Measurements from ENCODE around the gene JCAD.
"Not testable (repeated sequence)": the region's sequence is repeated elsewhere in the genome, so short reads cannot be mapped to it uniquely, and the experiment has no call there.

Gene JCAD, protein sequence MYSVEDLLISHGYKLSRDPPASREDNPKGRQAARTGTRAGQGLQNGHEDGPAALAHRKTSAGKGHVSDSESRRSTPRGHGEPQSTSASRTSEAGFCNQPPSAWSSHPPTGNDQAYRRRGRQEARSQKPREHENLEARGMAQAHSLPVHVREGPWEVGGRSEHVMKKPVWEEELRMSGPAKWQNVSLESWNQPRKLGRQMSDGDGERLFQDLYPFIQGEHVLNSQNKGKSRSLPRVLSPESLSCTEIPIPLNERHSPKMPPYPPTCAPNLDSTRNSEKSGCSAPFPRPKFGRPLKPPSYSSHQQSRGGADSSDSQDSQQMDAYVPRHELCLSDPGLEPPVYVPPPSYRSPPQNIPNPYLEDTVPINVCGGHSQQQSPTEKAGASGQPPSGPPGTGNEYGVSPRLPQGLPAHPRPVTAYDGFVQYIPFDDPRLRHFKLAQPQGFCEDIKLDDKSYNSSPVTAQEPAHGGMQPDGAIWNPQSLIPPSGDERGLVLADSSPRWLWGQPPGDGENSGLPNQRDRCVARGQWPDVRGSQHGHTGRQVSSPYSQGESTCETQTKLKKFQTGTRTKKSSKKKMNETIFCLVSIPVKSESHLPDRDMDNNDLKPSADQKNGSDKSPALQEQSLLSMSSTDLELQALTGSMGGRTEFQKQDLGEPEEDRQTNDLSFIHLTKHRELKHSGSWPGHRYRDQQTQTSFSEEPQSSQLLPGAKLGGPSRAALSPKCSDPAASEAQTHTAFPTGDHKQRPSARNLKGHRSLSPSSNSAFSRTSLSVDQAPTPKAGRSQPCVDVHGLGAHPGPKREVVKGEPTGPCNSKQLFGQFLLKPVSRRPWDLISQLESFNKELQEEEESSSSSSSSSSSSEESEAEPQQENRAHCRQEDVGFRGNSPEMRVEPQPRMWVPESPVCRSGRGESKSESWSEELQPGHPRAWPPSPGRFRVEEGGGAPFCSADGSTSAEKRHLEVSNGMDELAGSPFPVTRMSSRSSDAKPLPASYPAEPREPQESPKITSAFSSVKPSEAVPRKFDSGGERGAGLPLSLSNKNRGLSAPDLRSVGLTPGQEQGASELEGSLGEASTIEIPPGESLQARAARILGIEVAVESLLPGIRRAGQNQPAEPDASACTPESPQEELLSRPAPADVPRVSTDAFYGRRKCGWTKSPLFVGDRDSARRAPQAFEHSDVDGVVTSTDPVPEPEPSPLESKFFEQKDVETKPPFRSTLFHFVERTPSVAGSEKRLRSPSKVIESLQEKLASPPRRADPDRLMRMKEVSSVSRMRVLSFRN (N-terminal part only)

DNA sequence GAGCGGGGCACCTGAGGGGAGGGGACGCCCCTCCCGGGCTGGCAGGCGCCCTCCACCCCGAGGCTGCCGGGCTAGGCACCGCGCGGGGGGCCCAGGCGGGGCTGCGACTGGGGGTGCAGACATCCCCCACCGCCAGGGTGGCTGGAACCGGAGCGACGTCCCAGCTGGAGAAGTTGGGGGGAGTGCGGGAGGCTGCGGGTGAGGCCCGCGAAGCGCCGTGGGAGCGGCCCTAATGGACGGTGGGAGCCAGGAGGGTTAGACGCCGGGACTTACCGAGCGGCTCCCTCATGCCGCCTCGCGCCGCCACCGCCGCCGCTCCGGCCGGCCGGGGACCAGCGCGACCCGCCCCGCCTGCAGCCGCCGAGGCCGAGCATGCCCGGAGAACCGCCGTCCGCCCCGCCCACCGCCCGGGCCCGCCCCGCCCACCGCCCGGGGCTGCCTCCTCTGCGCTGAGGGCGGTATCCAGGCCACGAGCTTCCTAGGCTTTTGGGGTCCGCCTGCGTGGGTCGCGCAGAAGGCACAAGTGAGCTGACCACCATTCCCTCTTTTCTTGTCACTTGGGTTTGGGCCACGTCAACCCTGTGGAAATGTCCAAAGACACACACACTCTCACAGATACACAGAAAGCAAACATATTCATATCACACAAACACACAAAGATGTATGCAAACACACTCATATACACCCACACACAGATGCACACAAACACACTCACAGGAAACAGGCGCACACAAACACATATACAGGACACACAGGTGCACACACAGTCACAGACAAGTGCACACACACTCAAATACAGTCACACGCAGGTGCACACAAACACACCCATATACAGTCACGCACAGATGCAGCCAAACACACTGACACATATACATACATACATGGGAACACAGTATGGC is at the start of gene JCAD:
TSS of gene JCAD (minus strand) at position 378 of the 899 bp plus-strand sequence. CDS start 11,774 bp downstream, outside the sequence.
- DNase-seq, result no peak

DNA sequence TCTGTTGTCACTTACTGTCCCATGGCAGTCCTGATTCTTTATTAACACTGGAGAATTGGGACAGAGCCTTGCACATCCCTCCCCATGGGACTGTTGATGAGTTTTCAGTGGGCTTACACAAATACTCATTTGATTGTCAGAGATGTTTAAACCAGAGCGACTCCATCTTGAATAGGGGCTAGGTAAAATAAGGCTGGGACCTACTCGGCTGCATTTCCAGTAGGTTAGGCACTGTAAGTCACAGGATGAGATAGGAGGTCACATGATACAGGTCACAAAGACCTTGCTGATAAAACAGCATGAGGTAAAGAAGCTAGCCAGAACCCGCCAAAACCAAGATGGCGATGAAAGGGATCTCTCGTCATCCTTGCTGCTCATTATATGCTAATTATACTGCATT is 47.6 kb upstream of the JCAD start:
- no peak for DNase-seq

DNA sequence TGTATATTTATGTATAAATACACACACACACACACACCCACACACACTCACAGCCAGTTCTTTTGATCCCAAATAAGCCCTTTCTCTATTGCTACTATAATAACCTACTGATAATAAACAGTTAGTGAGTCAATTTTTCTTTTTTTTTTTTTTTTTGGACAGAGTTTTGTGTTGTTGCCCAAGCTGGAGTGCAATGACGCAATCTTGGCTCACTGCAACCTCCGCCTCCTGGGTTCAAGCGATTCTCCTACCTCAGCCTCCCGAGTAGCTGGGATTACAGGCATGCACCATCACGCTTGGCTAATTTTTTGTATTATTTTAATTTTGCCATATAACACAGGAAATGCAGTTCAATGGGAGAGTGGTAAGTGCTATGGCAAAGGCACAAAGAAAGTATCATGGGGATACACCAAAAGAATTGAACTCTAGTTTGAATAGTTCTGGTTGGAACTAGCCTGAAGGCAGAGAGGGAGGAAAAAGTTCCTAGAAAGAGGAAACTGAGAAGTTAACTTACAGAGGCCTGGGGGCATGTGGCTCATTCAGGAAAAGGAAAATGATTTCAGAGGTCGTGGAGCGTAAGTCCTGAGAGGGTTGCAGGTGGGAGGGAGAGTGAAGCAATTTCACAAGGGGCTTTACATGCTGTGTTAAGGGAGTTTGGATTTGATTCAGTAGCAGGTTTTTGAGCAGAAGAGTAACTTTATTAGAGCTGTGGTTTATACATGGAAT is 44.4 kb upstream of the JCAD start:
- no peak for DNase-seq

DNA sequence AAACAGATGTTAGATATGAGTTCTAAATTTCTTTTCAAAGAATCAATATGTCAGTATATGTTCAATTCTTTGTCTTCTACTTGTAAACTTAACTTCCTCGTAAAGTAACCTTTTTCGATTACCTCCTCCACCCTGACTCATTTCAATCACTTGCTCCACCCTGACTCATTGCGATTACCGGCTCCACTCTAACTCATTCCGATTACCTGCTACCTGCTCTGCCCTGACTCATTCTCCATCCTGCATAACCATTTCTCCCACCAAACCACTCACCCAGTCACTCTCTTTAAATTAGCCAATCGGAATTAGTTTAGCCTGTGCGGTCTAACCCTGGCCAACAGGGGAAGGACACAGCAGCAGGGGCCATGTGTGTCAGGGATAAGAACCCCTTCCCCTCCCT is 40.3 kb upstream of the JCAD start:
- DNase-seq, result not testable (repeated sequence)

DNA sequence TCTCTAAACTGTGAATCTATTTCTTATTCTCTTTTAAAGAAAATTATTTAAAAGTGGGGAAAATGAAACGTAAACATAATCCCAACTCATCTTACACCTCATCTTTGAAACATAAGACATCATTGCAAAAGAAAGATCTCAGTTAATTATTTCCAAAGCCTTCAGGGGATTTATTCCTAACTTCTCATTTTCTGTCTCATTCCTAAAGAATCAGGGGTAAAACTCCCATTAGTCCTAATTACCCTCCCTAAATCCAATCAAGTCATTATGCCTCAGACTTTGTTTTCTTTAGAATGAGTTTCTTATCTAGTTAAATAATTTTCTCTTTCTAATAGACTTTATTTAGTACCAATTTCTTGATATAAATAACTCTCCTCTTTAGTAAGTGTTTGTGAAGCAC is 39.7 kb upstream of the JCAD start:
- no peak for DNase-seq

DNA sequence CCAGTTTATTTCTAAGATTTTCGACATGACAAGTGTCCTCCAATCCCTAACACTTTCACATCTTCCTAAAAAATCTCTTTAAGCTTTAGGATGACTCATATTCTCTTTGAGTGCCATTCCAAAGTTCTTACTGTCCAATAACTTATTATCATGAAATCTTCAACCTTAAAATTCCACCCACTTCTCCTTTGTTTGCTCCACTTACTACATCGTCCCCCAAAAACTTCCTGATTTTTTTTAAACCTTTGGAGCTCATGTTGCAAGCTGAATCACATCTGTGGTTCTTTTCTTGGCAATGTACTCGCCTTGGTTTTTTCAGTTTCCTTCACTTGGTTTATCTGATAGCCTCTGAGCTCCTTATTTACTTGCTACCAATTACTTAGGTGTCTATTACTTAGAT is 39.2 kb upstream of the JCAD start:
- no peak for DNase-seq

DNA sequence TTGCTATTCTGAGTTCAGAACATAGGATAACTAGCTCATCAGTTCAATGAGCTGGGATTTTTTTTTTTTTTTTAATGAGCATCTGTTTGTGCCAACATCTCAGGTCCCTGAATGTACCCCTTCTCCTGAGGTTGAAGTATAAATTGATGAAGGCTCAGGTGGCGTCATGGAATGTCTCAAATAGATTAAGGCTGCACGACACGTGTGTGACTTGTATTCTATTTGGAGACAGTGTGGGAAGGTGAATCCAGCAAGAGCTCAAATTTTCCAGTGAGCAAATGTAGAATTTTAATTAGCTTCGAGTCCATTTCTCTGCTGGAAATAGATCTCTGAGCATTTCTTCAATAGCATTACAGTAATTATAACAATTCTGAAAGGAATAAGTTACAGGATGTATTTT is 37.2 kb upstream of the JCAD start:
- no peak for DNase-seq

DNA sequence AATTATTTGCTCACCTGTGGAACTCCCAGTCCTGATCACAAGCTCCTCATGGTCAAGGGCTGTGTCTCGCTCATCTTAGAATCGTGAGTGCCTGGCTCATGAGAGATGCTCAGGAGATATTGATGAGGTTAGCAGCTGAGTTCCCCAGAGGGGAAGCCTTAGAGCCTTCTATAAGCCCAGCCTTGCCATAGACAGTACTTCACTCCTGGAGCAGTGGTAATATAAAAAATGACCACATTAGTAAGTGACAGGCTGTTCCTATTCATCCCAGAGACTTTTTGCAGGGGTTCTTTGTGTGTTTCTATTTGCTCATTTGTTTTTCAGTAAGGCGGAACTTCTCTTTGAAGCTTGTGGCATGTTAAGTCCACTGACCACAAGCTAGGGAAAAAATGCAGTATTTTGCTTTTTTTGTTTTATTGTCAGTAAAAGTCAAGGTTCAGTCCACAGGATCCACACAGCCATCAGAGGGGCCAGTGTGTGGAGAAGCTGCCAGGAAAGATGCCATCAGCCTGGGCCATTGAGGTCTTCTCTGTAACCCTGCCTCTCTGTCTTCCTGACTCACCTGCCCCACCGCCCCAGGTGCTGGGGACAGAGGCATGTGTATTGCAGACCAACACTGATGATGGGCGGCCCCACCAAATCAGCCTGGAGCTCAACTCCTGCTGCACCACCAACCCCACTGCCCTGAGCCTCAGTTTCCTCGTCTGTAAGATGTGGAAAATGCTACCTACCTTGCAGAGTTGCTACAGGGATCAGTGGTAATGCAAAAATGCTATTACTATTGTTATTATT is 36.4 kb upstream of the JCAD start:
- no peak for DNase-seq

DNA sequence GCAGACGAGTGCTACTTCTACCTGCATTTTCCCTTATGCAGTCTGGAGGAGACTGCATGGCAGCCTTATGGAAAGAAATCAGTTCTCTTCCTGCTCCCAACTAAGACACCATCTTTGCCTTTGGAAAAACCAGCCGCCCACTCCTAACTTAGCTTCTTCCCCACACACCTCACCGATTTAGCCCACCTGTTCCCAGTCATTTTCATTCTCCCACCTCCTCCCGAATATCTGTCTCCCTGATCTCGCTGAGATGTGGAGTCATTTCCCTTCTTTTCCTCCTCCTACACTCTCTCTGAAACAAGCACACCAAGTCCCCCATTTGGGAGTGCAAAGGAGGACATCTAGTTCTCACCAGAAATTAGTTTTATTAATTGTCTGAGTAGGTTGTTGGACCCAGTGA is 35.2 kb upstream of the JCAD start:
- DNase-seq, result no peak

DNA sequence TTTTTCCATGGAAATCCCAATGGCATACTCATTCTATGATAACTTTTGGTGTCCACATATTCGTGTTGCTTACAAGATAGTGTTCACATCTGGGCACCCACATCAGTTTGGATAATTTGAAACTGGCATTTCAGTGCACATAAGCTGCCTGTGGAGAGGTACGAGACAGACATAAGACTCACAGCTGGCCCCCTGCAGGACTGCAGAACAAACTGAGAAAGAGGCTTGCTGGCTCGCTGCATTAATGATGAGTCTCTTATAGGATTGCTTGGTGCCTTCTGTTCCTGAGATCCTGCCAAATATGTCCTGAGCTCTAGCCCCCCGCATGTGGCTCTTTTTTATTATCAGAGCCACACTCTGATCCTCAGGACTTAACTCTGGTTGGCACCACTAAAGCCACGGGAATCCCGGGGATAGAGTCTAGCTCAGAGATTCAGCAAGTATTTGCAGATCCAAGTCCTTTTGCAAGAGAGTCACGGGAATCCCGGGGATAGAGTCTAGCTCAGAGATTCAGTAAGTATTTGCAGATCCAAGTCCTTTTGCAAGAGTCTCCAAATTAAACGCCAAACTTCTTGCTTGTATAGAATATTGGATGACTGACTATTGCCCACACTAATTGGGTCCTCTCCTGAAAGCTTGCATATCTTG is 34.0 kb upstream of the JCAD start:
- no peak for DNase-seq

DNA sequence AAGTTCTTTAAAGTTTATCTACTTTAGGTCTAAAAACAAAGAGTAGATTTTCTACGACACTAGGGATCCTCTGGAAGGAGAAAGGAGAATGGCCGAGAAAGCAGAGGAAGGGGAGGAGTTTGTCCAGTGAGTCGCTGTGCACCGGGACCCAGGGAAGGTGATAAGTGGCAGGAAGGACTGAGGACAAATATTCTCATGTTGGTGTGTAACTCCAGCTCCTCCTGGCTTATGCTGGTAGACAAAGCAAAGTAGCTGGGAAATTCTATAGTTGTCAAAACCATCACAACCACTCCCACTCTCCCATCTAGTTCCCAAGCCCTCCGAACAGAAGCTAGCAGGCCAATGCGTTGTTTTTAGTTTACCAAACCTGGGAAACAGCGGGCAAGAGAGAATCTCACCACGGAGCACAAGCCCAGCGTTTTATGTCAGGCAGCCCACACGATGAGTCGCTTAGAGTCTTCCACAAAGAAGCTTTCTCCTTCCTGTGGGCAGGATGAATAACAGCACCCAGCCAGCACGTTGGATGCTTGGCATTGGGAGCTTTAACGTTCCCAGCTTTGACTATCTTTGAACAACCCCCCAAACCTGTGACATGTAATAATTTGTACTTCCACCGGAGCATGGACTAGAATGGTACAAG is 32.9 kb upstream of the JCAD start:
- no peak for DNase-seq

DNA sequence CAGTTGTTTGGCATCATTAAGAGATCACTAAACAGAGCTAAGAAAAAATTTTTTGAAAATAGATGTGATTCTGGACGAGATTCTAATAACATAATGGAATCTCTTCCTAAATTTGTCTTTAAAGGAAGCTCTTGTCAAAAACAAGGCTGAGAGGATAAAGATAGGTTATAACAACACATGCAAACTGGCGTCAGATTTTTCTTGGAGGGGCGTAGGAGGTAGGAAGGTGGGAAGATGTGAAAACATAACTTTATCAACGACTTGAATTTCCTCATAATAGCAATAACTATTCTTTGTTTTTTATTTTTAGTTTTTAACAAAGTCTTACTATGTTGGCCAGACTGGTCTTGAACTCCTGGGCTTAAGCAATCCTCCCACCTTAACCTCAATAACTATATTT is 31.8 kb upstream of the JCAD start:
- no peak for DNase-seq

DNA sequence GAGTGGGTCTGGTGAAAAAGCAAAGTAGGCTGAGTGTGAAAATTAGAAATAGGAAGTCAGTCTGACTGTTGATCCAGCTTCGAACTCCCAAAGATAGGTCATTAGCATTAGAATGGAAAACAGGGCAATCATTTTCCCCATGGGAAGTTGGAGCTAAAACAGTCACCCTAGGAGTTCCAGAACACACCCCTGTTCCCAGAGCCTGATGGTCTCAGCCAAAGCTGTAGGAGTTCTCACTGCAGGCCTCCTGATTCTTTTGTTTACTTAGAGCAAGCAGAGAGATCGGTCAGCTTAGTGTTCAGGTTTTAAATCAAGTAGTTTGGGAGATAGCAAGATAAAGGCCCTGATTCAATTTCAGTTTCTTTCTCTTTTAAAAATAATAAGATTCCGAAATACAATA is 28.8 kb upstream of the JCAD start:
- no peak for DNase-seq

DNA sequence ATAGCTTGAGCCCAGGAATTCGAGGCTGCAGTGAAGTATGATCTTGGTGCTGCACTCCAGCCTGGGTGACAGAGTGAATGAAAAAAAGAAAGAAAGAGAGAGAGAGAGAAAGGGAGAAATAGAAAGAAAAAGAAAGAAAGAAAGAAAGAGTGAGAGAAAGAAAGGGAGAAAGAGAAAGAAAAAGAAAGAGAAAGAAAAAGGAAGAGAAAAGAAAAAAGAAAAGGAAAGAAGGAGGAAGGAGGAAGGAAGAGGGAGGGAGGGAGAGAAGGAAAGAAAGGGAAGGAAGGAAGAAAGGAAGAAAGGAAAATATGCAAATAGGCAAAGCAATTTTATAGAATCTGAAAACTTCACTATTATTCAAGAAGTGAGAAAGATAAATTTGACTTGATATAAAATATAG is 24.5 kb upstream of the JCAD start:
- no peak for DNase-seq

DNA sequence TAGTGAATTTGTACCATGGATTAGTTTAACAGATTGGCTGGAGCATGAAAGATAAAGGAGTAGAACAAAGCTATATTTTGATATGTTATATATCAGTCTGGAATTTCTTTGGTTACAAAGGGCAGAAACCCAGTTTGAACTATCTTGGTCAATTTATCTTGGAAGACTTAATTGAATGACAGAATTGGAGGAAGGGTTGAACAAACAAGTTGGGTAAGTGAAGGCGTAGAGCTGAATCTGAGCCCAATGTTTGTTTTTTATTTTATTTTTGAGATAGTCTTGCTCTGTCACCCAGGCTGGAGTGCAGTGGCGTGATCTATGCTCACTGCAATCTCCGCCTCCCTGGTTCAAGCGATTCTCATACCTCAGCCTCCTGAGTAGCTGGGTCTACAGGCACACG is 21.8 kb upstream of the JCAD start:
- no peak for DNase-seq

DNA sequence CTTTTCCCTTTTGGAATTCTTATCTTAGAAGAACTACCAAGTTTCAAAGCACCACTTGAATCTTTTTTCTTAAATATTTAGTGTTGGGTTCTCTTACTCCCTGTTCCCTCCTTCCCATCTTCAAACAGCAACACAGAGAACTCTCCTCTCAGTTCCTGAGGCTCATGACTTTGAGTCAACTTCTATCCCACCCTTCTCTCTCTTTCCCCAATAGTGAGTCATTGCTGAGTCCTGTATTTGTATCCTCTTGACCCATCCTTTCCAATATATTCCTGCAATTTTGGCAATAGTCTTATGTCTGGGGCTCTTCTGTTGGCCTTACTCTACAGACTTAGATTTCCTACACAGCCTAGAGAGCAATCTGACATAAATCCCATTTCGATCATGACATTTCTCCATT is 20.8 kb upstream of the JCAD start:
- no peak for DNase-seq

DNA sequence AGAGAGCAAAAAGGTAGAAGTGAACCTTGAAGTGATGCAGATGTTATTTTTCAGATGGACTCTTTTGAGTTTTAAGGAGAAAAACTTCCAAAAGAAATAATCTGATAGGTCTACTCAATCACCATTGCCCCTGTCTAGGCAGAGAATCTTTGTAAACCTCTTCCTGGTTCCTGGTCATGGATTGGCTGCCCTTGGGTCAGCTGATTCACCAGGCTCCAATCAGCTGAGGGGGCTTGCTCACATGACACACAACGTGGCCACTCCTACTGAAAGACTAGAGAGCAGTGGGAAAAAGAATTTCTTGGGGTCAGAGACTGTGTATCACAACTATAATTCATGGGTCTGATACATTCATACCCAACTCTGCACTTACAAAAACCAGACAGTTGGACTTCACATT is 20.0 kb upstream of the JCAD start:
- no peak for DNase-seq

DNA sequence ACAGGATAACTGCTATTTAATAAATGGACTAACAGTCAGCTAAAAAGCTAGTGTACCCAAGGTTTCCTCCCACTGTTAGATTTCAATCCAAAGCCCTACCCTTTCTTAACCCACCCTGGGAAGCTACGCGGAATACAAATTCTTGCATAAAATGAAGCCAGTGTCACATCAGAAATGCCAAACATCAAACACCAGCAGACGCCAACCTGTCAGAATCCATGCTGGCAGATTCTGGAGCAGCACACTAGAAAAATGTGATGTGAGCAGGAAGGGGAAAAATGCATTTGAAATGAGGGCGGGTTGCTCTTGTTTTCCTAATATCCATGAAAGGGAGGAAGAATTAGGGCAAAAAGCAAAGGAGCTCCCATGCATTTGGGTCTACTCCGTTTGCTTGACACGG is 16.1 kb upstream of the JCAD start:
- DNase-seq, result no peak

DNA sequence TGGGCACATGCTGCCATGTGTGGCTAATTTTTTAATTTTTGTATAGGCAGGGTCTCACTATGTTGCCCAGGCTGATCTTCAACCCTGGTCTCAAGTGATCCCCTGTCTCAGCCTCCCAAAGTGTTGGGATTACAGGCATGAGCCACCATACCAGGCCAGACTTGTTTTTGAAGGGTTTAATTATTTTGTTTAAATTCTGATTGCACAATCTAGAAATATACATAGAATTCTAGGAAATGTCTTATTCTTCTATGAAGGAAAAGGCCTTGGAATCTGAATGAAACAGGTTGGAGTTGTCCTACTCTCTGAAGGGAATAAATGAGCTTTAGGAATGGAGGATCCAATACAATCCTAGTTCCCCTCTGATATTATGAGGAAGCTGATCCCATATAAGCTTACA is 15.5 kb upstream of the JCAD start:
- no peak for DNase-seq

DNA sequence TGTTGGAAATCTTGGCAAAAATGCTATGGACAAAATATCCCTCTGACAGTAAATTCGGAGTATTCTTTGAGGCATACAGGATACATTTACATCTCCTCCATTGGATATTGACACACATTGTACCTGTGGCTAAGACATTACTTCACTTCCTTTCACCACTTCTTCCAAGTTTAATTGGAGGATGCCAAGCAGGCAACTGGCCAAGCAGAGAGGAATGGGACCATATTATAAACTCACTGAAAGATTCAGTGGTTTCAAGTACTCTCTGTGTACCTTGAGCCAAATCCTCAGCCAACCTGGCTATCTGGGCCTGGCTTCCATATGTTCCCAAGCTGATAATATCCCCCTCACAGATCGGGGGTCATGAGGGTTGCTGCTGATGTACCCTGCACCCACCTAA is 14.7 kb upstream of the JCAD start:
- no peak for DNase-seq
